Measurements from ENCODE around the gene LSM14A. TPM values are rescaled to one million over a fixed set of nuclear protein-coding genes. Genes with fewer than 3 reads are reported as not detected.

Gene LSM14A
- polyA plus RNA-seq, 3 donors = 35.5 to 105 (median 72.8) TPM

- 67 to 82% (median 82%) methylated on average over 6 of the region's 6 CpGs for WGBS, 3 donors
- H3K27ac ChIP-seq (ENCODE audit: low read depth, low read length) = no peak overlapping the region
These were observed 89.2 kb downstream of the LSM14A start for GRCh38 chr19:34261334-34262109.

- 70 to 89% (median 81%) methylated on average over 8 of the region's 8 CpGs for WGBS, 3 donors
These were observed 91.5 kb downstream of the LSM14A start for GRCh38 chr19:34263745-34264237.

GRCh38 chr19:34265221-34265650 lies 92.9 kb downstream of the LSM14A start:
- WGBS, 3 donors = 57 to 69% (median 60%) methylated on average over 6 of the region's 6 CpGs
- no peak overlapping the region for H3K27ac ChIP-seq (ENCODE audit: low read depth, low read length)

More at GRCh38 chr19:34263745-34264237, 91.5 kb downstream of the LSM14A start:
- H3K27ac ChIP-seq (ENCODE audit: low read depth, low read length) = no peak overlapping the region

- WGBS, 3 donors = 29 to 55% (median 51%) methylated on average over 8 of the region's 8 CpGs
- no peak overlapping the region for H3K27ac ChIP-seq (ENCODE audit: low read depth, low read length)
These were observed 96.8 kb downstream of the LSM14A start for GRCh38 chr19:34269081-34269480.

- H3K27ac ChIP-seq (ENCODE audit: low read depth, low read length) = no peak overlapping the region
- WGBS, 3 donors = 25 to 48% (median 42%) methylated on average over 2 of the region's 2 CpGs
These were observed 97.2 kb downstream of the LSM14A start for GRCh38 chr19:34269489-34269888.

- WGBS, 3 donors = 19 to 42% (median 23%) methylated on average over 5 of the region's 5 CpGs
- H3K27ac ChIP-seq (ENCODE audit: low read depth, low read length) = peak overlapping the region; percentile 10
These were observed 97.8 kb downstream of the LSM14A start for GRCh38 chr19:34269968-34270621.

GRCh38 chr19:34273121-34273520 lies 100.8 kb downstream of the LSM14A start:
- no peak overlapping the region for H3K27ac ChIP-seq (ENCODE audit: low read depth, low read length)

GRCh38 chr19:34274284-34274826 lies 102.1 kb downstream of the LSM14A start:
- no peak overlapping the region for H3K27ac ChIP-seq (ENCODE audit: low read depth, low read length)
- WGBS, 3 donors = 76 to 85% (median 79%) methylated on average over 7 of the region's 7 CpGs

More at GRCh38 chr19:34273121-34273520, 100.8 kb downstream of the LSM14A start:
- 61 to 88% (median 85%) methylated on average over 4 of the region's 4 CpGs for WGBS, 3 donors

GRCh38 chr19:34274827-34275625 lies 102.7 kb downstream of the LSM14A start:
- no peak overlapping the region for H3K27ac ChIP-seq (ENCODE audit: low read depth, low read length)
- 45 to 62% (median 52%) methylated on average over 4 of the region's 4 CpGs for WGBS, 3 donors

- no peak overlapping the region for H3K27ac ChIP-seq (ENCODE audit: low read depth, low read length)
- WGBS, 3 donors = 93 to 98% (median 96%) methylated on average over 1 of the region's 1 CpG
These were observed 103.4 kb downstream of the LSM14A start for GRCh38 chr19:34275705-34276104.

GRCh38 chr19:34276614-34277013 lies 104.3 kb downstream of the LSM14A start:
- H3K27ac ChIP-seq (ENCODE audit: low read depth, low read length) = no peak overlapping the region
- 29 to 77% (median 77%) methylated on average over 4 of the region's 4 CpGs for WGBS, 3 donors

- no peak overlapping the region for H3K27ac ChIP-seq (ENCODE audit: low read depth, low read length)
- WGBS, 3 donors = 71 to 81% (median 76%) methylated on average over 4 of the region's 4 CpGs
These were observed 104.9 kb downstream of the LSM14A start for GRCh38 chr19:34277244-34277643.

GRCh38 chr19:34278783-34279182 lies 106.5 kb downstream of the LSM14A start:
- H3K27ac ChIP-seq (ENCODE audit: low read depth, low read length) = no peak overlapping the region
- 88 to 94% (median 88%) methylated on average over 4 of the region's 4 CpGs for WGBS, 3 donors

Other genes starting within 250 kb of the LSM14A start
- gene GARRE1, start 82.0 kb downstream of the LSM14A start, polyA plus RNA-seq = 10 to 100 TPM in 2 of 3 donors, 1 to 10 TPM in 1; 6.7 to 17.7 (median 14.2) TPM
- gene GPI, start 192.7 kb downstream of the LSM14A start, polyA plus RNA-seq = 100 to 1,000 TPM in 2 of 3 donors, 10 to 100 TPM in 1; 79.4 to 322 (median 106) TPM
- 10 to 100 TPM in 1 of 3 donors, 1 to 10 TPM in 2; 5.1 to 10.9 (median 8.0) TPM for gene PDCD2L, start 231.9 kb downstream of the LSM14A start, polyA plus RNA-seq

Measured in adipose tissue (tissue), 3 donors.